KMS-11 (cell line): ENCODE measurements around the gene KCNJ16.

Experiments used
- H2AFZ ChIP-seq: fragments of 200-600 bp; sonication (generic); 2 replicates; pipeline ENCODE4 v1.6.1; 2016; ENCODE audit warnings: antibody characterized with exemption, mixed run types, low read depth
- H3K27ac ChIP-seq: fragments of 200-600 bp; sonication (generic); 2 replicates; pipeline ENCODE4 v1.6.1; 2016; ENCODE audit warnings: mild to moderate bottlenecking, mixed run types
- H3K27me3 ChIP-seq: fragments of 200-600 bp; sonication (generic); 2 replicates; pipeline ENCODE4 v1.6.1; 2017; ENCODE audit warnings: mild to moderate bottlenecking, low read depth, mixed run types, moderate library complexity; ENCODE audit not compliant: insufficient read depth
- H3K36me3 ChIP-seq: fragments of 200-600 bp; sonication (generic); 2 replicates; pipeline ENCODE4 v1.6.1; 2017; ENCODE audit warnings: mild to moderate bottlenecking, mixed run types; ENCODE audit not compliant: insufficient read depth
- H3K4me1 ChIP-seq: fragments of 200-600 bp; sonication (generic); 2 replicates; pipeline ENCODE4 v1.6.1; 2016; ENCODE audit warnings: mild to moderate bottlenecking, low read depth, mixed run types; ENCODE audit not compliant: poor library complexity, severe bottlenecking
- H3K4me2 ChIP-seq: fragments of 200-600 bp; sonication (generic); 2 replicates; pipeline ENCODE4 v1.7.0; 2016; ENCODE audit warnings: mild to moderate bottlenecking, mixed run types
- H3K4me3 ChIP-seq: fragments of 200-600 bp; sonication (generic); IDR thresholded peaks from 2 replicates; pipeline ENCODE4 v1.6.1; 2017; ENCODE audit warnings: low read depth, low read length, mixed read lengths; ENCODE audit not compliant: insufficient read depth
- H3K79me2 ChIP-seq: fragments of 200-600 bp; sonication (generic); 2 replicates; pipeline ENCODE4 v1.6.1; 2016; ENCODE audit warnings: low read depth, mixed run types; ENCODE audit not compliant: insufficient read depth
- H3K9ac ChIP-seq: fragments of 200-600 bp; sonication (generic); 2 replicates; pipeline ENCODE4 v1.6.1; 2016; ENCODE audit warnings: mild to moderate bottlenecking, mixed run types
- H4K20me1 ChIP-seq: fragments of 200-600 bp; sonication (generic); 2 replicates; pipeline ENCODE4 v1.6.1; 2016; ENCODE audit warnings: mild to moderate bottlenecking, mixed run types; ENCODE audit not compliant: insufficient read depth
- TF ChIP-seq, protein P1 (sequence below): fragments of 200-600 bp; sonication (generic); conservative IDR thresholded peaks from 2 replicates; pipeline ENCODE4 v1.6.1; 2017; ENCODE audit warnings: low read depth, mild to moderate bottlenecking, antibody characterized with exemption, low read length, moderate library complexity, mixed read lengths

The KCNJ16 gene

DNA sequence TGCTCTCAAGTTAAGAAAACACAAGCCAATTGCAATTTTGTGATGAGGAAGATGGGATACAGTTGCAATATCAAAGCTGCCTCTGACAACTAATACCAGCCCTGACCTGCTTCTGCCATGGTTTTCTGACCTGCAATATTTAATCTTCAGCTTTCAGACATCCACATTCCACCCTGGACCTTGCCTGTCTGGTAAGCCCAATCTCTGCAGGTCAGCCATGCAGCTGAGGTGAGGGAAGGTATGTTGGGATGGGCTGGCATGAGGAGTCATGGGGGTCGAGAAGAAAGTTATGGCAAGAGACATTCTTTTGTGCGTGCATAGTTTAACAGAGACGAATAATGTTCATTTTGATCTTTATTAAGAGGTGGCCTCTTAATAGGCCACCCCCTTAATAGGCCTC lies 31.5 kb downstream of the KCNJ16 start:
- no peak overlapping the region for H3K27ac ChIP-seq

DNA sequence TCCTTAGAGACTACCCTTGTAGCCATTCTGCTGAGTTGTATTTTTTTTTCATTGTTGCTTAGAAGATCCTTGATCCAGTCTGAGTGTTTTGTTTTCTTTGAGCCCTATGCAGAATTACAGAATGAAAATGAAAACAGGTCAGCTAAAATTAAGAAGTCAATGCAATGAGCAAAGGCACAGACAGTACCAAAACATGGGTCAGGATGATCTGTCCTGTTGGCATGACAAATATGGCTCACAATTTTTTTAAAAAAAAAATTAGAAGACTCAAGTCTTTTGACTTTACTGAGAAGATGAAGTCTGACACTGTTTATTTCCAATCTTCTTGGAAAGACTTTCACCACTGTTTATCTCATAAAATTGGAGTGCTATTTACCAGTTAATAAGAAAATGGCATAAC lies 32.4 kb downstream of the KCNJ16 start:
- H3K27me3 ChIP-seq = no peaks in the 10 kb centered on the region
- no peaks in the 10 kb centered on the region for H3K4me1 ChIP-seq
- H3K9ac ChIP-seq = no peak overlapping the region
- TF ChIP-seq, protein P1, sequence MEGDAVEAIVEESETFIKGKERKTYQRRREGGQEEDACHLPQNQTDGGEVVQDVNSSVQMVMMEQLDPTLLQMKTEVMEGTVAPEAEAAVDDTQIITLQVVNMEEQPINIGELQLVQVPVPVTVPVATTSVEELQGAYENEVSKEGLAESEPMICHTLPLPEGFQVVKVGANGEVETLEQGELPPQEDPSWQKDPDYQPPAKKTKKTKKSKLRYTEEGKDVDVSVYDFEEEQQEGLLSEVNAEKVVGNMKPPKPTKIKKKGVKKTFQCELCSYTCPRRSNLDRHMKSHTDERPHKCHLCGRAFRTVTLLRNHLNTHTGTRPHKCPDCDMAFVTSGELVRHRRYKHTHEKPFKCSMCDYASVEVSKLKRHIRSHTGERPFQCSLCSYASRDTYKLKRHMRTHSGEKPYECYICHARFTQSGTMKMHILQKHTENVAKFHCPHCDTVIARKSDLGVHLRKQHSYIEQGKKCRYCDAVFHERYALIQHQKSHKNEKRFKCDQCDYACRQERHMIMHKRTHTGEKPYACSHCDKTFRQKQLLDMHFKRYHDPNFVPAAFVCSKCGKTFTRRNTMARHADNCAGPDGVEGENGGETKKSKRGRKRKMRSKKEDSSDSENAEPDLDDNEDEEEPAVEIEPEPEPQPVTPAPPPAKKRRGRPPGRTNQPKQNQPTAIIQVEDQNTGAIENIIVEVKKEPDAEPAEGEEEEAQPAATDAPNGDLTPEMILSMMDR = no peak
- H3K4me2 ChIP-seq = no peak overlapping the region
- H3K36me3 ChIP-seq = no peaks in the 10 kb centered on the region
- H3K79me2 ChIP-seq = no peaks in the 10 kb centered on the region
- H2AFZ ChIP-seq = no peak overlapping the region
- no peak overlapping the region for H3K27ac ChIP-seq
- no peaks in the 10 kb centered on the region for H4K20me1 ChIP-seq
- H3K4me3 ChIP-seq = no peak overlapping the region

More for the DNA sequence above, 31.5 kb downstream of the KCNJ16 start:
- Histone ChIP-seq H3K9ac (no peak overlapping the region), H3K27me3 (no peaks in the 10 kb centered on the region), H3K36me3 (no peaks in the 10 kb centered on the region), H2AFZ (no peak overlapping the region), H3K4me2 (no peak overlapping the region), H4K20me1 (no peaks in the 10 kb centered on the region), H3K4me1 (no peaks in the 10 kb centered on the region), H3K4me3 (no peak overlapping the region), H3K79me2 (no peaks in the 10 kb centered on the region)
- TF ChIP-seq, protein P1 = no peak

DNA sequence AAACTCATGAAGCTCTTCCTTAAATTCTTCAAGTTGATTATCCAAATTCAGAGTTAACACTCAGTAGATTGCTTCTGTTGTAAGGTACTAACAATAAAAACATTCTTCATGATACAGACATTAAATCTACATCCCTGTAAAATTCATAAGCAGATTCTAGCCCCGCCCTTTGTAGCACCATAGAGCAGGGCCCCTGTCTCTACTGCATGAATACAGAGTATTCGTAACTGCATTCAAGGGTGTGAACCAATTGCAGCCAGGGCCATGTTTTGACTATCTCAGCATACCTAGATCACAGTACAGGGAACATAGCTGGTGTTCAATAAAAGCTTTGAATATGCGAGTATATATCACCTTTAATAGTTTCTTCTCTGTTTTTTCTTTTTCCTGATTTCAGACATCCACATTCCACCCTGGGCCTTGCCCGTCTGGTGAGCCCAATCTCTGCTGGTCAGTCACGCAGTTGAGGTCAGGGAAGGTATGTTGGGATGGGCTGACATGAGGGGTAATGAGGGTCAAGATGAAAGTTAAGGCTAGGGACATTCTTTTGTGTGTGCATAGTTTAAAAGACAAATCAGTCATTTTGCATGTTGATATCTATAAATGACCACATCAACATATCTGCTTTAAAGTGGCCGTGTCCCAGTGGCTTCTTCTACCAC lies 33.0 kb downstream of the KCNJ16 start:
- H3K79me2 ChIP-seq = no peaks in the 10 kb centered on the region
- H3K9ac ChIP-seq = no peak overlapping the region
- H2AFZ ChIP-seq = no peak overlapping the region
- H4K20me1 ChIP-seq = no peaks in the 10 kb centered on the region
- no peaks in the 10 kb centered on the region for H3K4me1 ChIP-seq
- TF ChIP-seq, protein P1 = no peak
- no peak overlapping the region for H3K4me3 ChIP-seq
- H3K4me2 ChIP-seq = no peak overlapping the region
- H3K27me3 ChIP-seq = no peaks in the 10 kb centered on the region
- no peak overlapping the region for H3K27ac ChIP-seq
- H3K36me3 ChIP-seq = no peaks in the 10 kb centered on the region

DNA sequence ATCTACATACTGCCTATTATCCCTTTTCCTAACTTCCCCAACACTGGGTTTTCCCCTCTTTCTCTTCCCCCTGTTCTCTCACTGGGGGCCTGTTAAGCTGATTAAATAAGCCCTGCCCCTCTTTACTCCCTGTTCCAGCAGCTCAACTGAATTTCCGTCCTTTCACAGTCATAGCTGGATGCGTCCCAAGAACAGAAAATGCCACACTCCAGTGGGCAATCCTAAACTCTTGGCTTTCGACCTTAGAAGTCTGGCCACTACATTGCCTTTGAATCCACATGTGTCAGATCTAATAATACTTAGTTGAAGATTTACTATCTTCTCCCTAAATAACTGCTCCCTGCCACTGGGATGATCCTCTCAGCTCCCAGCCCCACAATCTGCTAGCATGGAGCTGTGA lies 34.5 kb downstream of the KCNJ16 start:
- Histone ChIP-seq H3K9ac (no peak overlapping the region), H3K4me1 (no peaks in the 10 kb centered on the region), H3K4me2 (no peak overlapping the region), H4K20me1 (no peaks in the 10 kb centered on the region), H2AFZ (no peak overlapping the region), H3K27me3 (no peaks in the 10 kb centered on the region), H3K27ac (no peak overlapping the region), H3K79me2 (no peaks in the 10 kb centered on the region), H3K4me3 (no peak overlapping the region), H3K36me3 (no peaks in the 10 kb centered on the region)
- TF ChIP-seq, protein P1 = no peak
